Measurements from ENCODE around the gene IFNA7.
"Not testable (repeated sequence)": the region's sequence is repeated elsewhere in the genome, so short reads cannot be mapped to it uniquely, and the experiment has no call there.

Gene IFNA7

GRCh38 chr9:21202105-21202504, at the start of gene IFNA7:
Gene IFNA7 (minus strand): TSS chr9:21202205. CDS start chr9:21202165, 40 bp downstream.
- H3K27ac ChIP-seq, result not testable (repeated sequence)

DNA sequence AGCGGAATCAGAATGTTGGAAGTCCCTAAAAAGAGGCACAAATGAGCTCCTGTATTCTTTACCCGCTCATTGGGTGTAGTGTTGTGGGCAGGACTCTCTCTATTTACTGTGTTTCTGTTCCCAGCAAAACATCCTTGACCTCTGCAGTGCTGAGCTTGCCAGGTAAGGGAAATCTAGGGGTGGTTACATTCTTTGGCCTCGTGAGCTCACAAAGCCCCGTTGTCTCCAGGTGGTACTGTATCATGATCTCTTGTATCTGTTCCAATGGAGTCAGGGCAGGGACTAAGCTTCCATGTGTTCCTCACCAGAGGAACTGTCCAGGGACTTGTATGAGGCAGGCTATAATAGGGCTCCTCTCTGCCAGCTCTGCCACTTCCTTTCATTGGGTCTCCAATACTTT, 49.6 kb upstream of the IFNA7 start:
- H3K27ac ChIP-seq, result no peak overlapping the region
- no peak for TF ChIP-seq ZFX (IDR thresholded peaks at IDR 0.05)
- TF ChIP-seq, protein P1, sequence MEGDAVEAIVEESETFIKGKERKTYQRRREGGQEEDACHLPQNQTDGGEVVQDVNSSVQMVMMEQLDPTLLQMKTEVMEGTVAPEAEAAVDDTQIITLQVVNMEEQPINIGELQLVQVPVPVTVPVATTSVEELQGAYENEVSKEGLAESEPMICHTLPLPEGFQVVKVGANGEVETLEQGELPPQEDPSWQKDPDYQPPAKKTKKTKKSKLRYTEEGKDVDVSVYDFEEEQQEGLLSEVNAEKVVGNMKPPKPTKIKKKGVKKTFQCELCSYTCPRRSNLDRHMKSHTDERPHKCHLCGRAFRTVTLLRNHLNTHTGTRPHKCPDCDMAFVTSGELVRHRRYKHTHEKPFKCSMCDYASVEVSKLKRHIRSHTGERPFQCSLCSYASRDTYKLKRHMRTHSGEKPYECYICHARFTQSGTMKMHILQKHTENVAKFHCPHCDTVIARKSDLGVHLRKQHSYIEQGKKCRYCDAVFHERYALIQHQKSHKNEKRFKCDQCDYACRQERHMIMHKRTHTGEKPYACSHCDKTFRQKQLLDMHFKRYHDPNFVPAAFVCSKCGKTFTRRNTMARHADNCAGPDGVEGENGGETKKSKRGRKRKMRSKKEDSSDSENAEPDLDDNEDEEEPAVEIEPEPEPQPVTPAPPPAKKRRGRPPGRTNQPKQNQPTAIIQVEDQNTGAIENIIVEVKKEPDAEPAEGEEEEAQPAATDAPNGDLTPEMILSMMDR (conservative IDR thresholded peaks at IDR 0.05), result no peak

- TF ChIP-seq, protein P1 (conservative IDR thresholded peaks at IDR 0.05), result no peak
- no peak for TF ChIP-seq ZFX (IDR thresholded peaks at IDR 0.05)
- no peak overlapping the region for H3K27ac ChIP-seq
Observed at GRCh38 chr9:21251190-21251589, 49.2 kb upstream of the IFNA7 start.

- H3K27ac ChIP-seq, result no peak overlapping the region
- no peak for TF ChIP-seq ZFX (IDR thresholded peaks at IDR 0.05)
- TF ChIP-seq, protein P1 (conservative IDR thresholded peaks at IDR 0.05), result no peak
Observed at GRCh38 chr9:21244836-21245235, 42.8 kb upstream of the IFNA7 start.

- TF ChIP-seq ZFX (IDR thresholded peaks at IDR 0.05), result no peak
- TF ChIP-seq, protein P1 (conservative IDR thresholded peaks at IDR 0.05), result no peak
- H3K27ac ChIP-seq, result no peak within 1 kb of the TSS
Observed at GRCh38 chr9:21239911-21240310, 37.9 kb upstream of the IFNA7 start, which contains the start of gene IFNA14. Gene IFNA14 (minus strand): TSS chr9:21240005. CDS start chr9:21239935, 70 bp downstream.

GRCh38 chr9:21236360-21236714, 34.3 kb upstream of the IFNA7 start:
- not testable (repeated sequence) for H3K27ac ChIP-seq

DNA sequence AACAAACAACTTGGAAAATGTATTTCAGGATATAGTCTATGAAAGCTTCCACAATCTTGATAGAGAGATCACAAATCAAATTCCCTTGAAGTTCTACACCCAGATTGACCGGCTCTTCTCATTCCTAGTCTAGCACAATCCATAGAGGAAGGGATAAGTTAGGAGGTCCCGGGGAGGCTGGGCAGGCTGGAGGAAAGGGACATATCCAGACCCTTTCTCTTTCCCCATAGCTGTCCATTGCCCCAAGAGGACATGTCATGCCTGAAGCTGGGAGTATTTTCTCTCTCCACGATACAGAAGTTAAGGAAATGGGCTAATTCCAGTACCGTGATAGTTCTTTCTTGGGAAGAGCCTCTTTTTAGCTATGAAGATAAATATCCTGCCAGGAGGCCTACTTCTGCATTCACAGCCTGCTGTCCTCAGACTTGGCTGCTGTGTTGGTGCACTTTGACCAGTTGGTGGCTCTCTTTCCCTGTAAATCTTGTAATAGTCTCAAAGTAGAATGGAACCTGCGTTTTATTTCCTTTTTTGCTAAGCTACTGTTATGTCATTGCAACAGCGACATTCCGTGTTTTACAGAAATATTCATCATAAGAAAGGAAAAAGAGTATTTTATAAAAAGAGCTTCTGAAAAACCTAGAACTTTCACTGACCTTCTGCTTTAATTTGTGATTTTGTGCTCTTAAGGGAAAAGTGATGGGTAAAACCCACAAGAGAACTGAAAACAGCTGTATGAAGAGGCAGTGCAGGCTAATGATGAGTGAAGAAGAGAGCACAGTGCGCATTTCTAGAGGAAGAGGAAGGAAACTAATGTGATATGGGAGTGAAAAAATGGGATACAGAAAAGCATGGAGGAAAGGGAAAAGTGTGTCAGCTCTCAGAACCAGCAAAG, 33.7 kb upstream of the IFNA7 start:
- TF ChIP-seq, protein P1 (conservative IDR thresholded peaks at IDR 0.05), result peak; percentile 77
- not testable (repeated sequence) for H3K27ac ChIP-seq

GRCh38 chr9:21234153-21234687, 32.2 kb upstream of the IFNA7 start:
- H3K27ac ChIP-seq, result no peak overlapping the region
- TF ChIP-seq, protein P1 (conservative IDR thresholded peaks at IDR 0.05), result no peak
- TF ChIP-seq ZFX (IDR thresholded peaks at IDR 0.05), result no peak
